H9 (cell line): ENCODE measurements around the gene CAMTA1. TPM values are rescaled to one million over a fixed set of nuclear protein-coding genes. Genes with fewer than 3 reads are reported as not detected.

Experiments
- DNase-seq: peaks from one replicate; pipeline ENCODE4 v3.0.0-alpha.2; 2017
- H2AFZ ChIP-seq: one replicate; pipeline ENCODE4 v1.6.1; 2013; ENCODE audit warnings: mild to moderate bottlenecking, low read length, control low read depth, moderate library complexity
- H2AK5ac ChIP-seq: 2 replicates; pipeline ENCODE4 v1.6.1; 2013; ENCODE audit warnings: low read length, control low read depth, mixed read lengths; ENCODE audit not compliant: insufficient read length
- H2BK120ac ChIP-seq: one replicate; pipeline ENCODE4 v1.6.1; 2013; ENCODE audit warnings: low read depth, mild to moderate bottlenecking, low read length, control low read depth, inconsistent platforms; ENCODE audit not compliant: poor library complexity, severe bottlenecking
- H2BK12ac ChIP-seq: 2 replicates; pipeline ENCODE4 v1.6.1; 2013; ENCODE audit warnings: low read length, control low read depth, mixed read lengths, low read depth; ENCODE audit not compliant: insufficient read length
- H2BK15ac ChIP-seq: 2 replicates; pipeline ENCODE4 v1.6.1; 2013; ENCODE audit warnings: low read depth, low read length, control low read depth
- H2BK20ac ChIP-seq: one replicate; pipeline ENCODE4 v1.6.1; 2013; ENCODE audit warnings: low read depth, mild to moderate bottlenecking, low read length, control low read depth, inconsistent platforms; ENCODE audit not compliant: poor library complexity, severe bottlenecking
- H2BK5ac ChIP-seq: 2 replicates; pipeline ENCODE4 v1.6.1; 2013; ENCODE audit warnings: low read length, control low read depth, mixed read lengths; ENCODE audit not compliant: insufficient read length
- H3K14ac ChIP-seq: 2 replicates; pipeline ENCODE4 v1.6.1; 2013; ENCODE audit warnings: low read length, control low read depth; ENCODE audit not compliant: insufficient read depth
- H3K18ac ChIP-seq: 2 replicates; pipeline ENCODE4 v1.6.1; 2013; ENCODE audit warnings: low read depth, mild to moderate bottlenecking, mixed read lengths, low read length, control low read depth; ENCODE audit not compliant: insufficient read length
- H3K23ac ChIP-seq: 2 replicates; pipeline ENCODE4 v1.6.1; 2013; ENCODE audit warnings: low read length, control low read depth, mixed read lengths, low read depth; ENCODE audit not compliant: insufficient read length
- H3K23me2 ChIP-seq: 2 replicates; pipeline ENCODE4 v1.6.1; 2013; ENCODE audit warnings: low read depth, mild to moderate bottlenecking, mixed read lengths, low read length, control low read depth; ENCODE audit not compliant: insufficient read length, poor library complexity, severe bottlenecking
- H3K27ac ChIP-seq: 2 replicates; pipeline ENCODE4 v1.5.1; 2013; ENCODE audit warnings: low read length, control low read depth, mixed read lengths, low read depth; ENCODE audit not compliant: insufficient read length
- H3K27me3 ChIP-seq: 2 replicates; pipeline ENCODE4 v1.6.1; 2013; ENCODE audit warnings: low read length, control low read depth, inconsistent platforms; ENCODE audit not compliant: insufficient read depth
- H3K4ac ChIP-seq: 2 replicates; pipeline ENCODE4 v1.6.1; 2013; ENCODE audit warnings: low read depth, mild to moderate bottlenecking, control low read depth, inconsistent platforms, low read length, moderate library complexity
- H3K4me1 ChIP-seq: 2 replicates; pipeline ENCODE4 v1.6.1; 2013; ENCODE audit warnings: low read length, control low read depth, inconsistent platforms; ENCODE audit not compliant: insufficient read depth
- H3K4me2 ChIP-seq: 2 replicates; pipeline ENCODE4 v1.6.1; 2013; ENCODE audit warnings: low read length, control low read depth, mixed read lengths; ENCODE audit not compliant: insufficient read length, insufficient read depth
- H3K56ac ChIP-seq: 2 replicates; pipeline ENCODE4 v1.6.1; 2013; ENCODE audit warnings: low read depth, mild to moderate bottlenecking, mixed read lengths, low read length, control low read depth; ENCODE audit not compliant: insufficient read length
- H3K79me1 ChIP-seq: 2 replicates; pipeline ENCODE4 v1.6.1; 2013; ENCODE audit warnings: low read depth, mild to moderate bottlenecking, moderate library complexity, low read length, control low read depth, inconsistent platforms; ENCODE audit not compliant: insufficient read depth, poor library complexity, severe bottlenecking
- H3K79me2 ChIP-seq: 2 replicates; pipeline ENCODE4 v1.6.1; 2013; ENCODE audit warnings: low read length, control low read depth, inconsistent platforms; ENCODE audit not compliant: insufficient read depth
- H3K9ac ChIP-seq: 2 replicates; pipeline ENCODE4 v1.6.1; 2013; ENCODE audit warnings: low read length, control low read depth, mixed read lengths; ENCODE audit not compliant: insufficient read length; ENCODE audit errors: extremely low read depth
- H3K9me3 ChIP-seq: one replicate; pipeline ENCODE4 v1.6.1; 2013; ENCODE audit warnings: low read depth, low read length, inconsistent platforms; ENCODE audit not compliant: control insufficient read depth
- H3T11ph ChIP-seq: one replicate; pipeline ENCODE4 v1.6.1; 2013; ENCODE audit warnings: mild to moderate bottlenecking, low read length, control low read depth, inconsistent platforms
- H4K20me1 ChIP-seq: one replicate; pipeline ENCODE4 v1.6.1; 2013; ENCODE audit not compliant: control insufficient read depth, insufficient read length, insufficient read depth
- H4K5ac ChIP-seq: 2 replicates; pipeline ENCODE4 v1.6.1; 2013; ENCODE audit warnings: low read depth, mild to moderate bottlenecking, mixed read lengths, low read length, control low read depth; ENCODE audit not compliant: insufficient read length
- H4K8ac ChIP-seq: replicated peaks from 2 replicates; pipeline ENCODE4 v1.6.1; 2013; ENCODE audit warnings: low read length, control low read depth, mixed read lengths, low read depth; ENCODE audit not compliant: insufficient read length
- H4K91ac ChIP-seq: 2 replicates; pipeline ENCODE4 v1.6.1; 2013; ENCODE audit warnings: low read depth, mild to moderate bottlenecking, moderate library complexity, mixed read lengths, low read length, control low read depth; ENCODE audit not compliant: insufficient read length
- H3K27ac Mint-ChIP-seq, 3 experiments: 2 replicates in 2 of 3; 3 replicates in 1 of 3; pipeline ENCODE4 v1.8.0; 2020 to 2021; ENCODE audit warnings: mixed read lengths in 3 of 3, mild to moderate bottlenecking in 1 of 3, moderate library complexity in 1 of 3
- H3K27me3 Mint-ChIP-seq: 2 replicates; pipeline ENCODE4 v1.8.0; 2021; ENCODE audit warnings: low read depth, mild to moderate bottlenecking, moderate library complexity, mixed read lengths
- H3K36me3 Mint-ChIP-seq, 3 experiments: 2 replicates in 2 of 3; 3 replicates in 1 of 3; pipeline ENCODE4 v1.8.0; 2020 to 2021; ENCODE audit warnings: low read depth in 3 of 3, mixed read lengths in 3 of 3; ENCODE audit not compliant: insufficient read depth in 1 of 3
- H3K4me1 Mint-ChIP-seq, 2 experiments: 2 replicates each; pipeline ENCODE4 v1.8.0; 2020; ENCODE audit warnings: mixed read lengths in 2 of 2
- H3K4me3 Mint-ChIP-seq, 2 experiments: 2 replicates in 1 of 2; 3 replicates in 1 of 2; pipeline ENCODE4 v1.8.0; 2020 to 2021; ENCODE audit warnings: mild to moderate bottlenecking in 2 of 2, mixed read lengths in 2 of 2, moderate library complexity in 1 of 2
- H3K9me3 Mint-ChIP-seq, 2 experiments: 2 replicates in 1 of 2; 3 replicates in 1 of 2; pipeline ENCODE4 v1.8.0; 2020; ENCODE audit warnings: mild to moderate bottlenecking in 2 of 2, mixed read lengths in 2 of 2, moderate library complexity in 1 of 2
- CTCF ChIP-seq: fragments of 200-600 bp; sonication (generic); conservative IDR thresholded peaks from 3 replicates; pipeline ENCODE4 v1.8.0; 2021; ENCODE audit warnings: antibody characterized with exemption, mild to moderate bottlenecking
- WGBS: extraction: QIAGEN DNeasy Blood & Tissue Kit; methylation state at CpG from one replicate; pipeline ENCODE4 v1.1.7; 2013; ENCODE audit warnings: missing lambda C conversion rate, low lambda C conversion rate, mixed read lengths; ENCODE audit not compliant: insufficient read length; ENCODE audit errors: extremely low coverage; 5-methylcytosine and 5-hydroxymethylcytosine counted together
- total RNA-seq: library from RNA; stranded (reverse); gene quantifications from 2 replicates; pipeline ENCODE4 v1.2.1, GENCODE V29; 2021

Gene CAMTA1
- total RNA-seq, 1 experiment from 2014 or later = 115 TPM

GRCh38 chr1:7436056-7437005, 651.1 kb downstream of the CAMTA1 start:
- no peak overlapping the region for H2BK12ac ChIP-seq
- Mint-ChIP-seq H3K4me3 (no peak overlapping the region; a peak in 1 of 5 replicates), H3K27ac (peak overlapping the region in 2 of 3 experiments; percentile 39 to 82; a peak in 3 of 7 replicates), H3K9me3 (peaks cover 6 to 8% of the 10 kb centered on the region in 2 experiments), H3K4me1 (0 out of 4 replicates have a peak, but pooled peaks cover 0 to 4% of the 10 kb centered on the region in 2 experiments), H3K36me3 (peaks cover 0 to 6% (median 5%) of the 10 kb centered on the region in 3 experiments; a peak in 4 of 7 replicates), H3K27me3 (no peaks in the 10 kb centered on the region; the same call in 1 of the 2 replicates)
- TF ChIP-seq CTCF = no peak
- no peaks in the 10 kb centered on the region for H3K4me1 ChIP-seq
- no peaks in the 10 kb centered on the region for H3K79me2 ChIP-seq
- H3K4ac ChIP-seq = no peak overlapping the region
- no peak for DNase-seq
- no peak overlapping the region for H2BK5ac ChIP-seq
- no peak overlapping the region for H3T11ph ChIP-seq
- no peak overlapping the region for H4K5ac ChIP-seq
- H2AFZ ChIP-seq = no peak overlapping the region
- H2BK20ac ChIP-seq = no peak overlapping the region
- no peak overlapping the region for H2BK120ac ChIP-seq
- no peak overlapping the region for H2BK15ac ChIP-seq
- peaks cover 4% of the 10 kb centered on the region for H3K9me3 ChIP-seq
- no peak overlapping the region for H3K9ac ChIP-seq
- no peaks in the 10 kb centered on the region for H3K27me3 ChIP-seq
- H3K18ac ChIP-seq = no peak overlapping the region
- no peak overlapping the region for H2AK5ac ChIP-seq
- no peaks in the 10 kb centered on the region for H4K20me1 ChIP-seq
- no peak overlapping the region for H3K4me2 ChIP-seq
- H4K8ac ChIP-seq = no peak overlapping the region
- no peak overlapping the region for H3K14ac ChIP-seq
- no peak overlapping the region for H3K56ac ChIP-seq
- H3K79me1 ChIP-seq = no peaks in the 10 kb centered on the region
- no peak overlapping the region for H3K23ac ChIP-seq
- no peak overlapping the region for H3K27ac ChIP-seq
- no CpG with 5 or more reads among the region's 20 CpGs for WGBS
- no peak overlapping the region for H4K91ac ChIP-seq
- no peaks in the 10 kb centered on the region for H3K23me2 ChIP-seq
